Measurements from ENCODE around the gene PACSIN2.

The PACSIN2 gene

DNA sequence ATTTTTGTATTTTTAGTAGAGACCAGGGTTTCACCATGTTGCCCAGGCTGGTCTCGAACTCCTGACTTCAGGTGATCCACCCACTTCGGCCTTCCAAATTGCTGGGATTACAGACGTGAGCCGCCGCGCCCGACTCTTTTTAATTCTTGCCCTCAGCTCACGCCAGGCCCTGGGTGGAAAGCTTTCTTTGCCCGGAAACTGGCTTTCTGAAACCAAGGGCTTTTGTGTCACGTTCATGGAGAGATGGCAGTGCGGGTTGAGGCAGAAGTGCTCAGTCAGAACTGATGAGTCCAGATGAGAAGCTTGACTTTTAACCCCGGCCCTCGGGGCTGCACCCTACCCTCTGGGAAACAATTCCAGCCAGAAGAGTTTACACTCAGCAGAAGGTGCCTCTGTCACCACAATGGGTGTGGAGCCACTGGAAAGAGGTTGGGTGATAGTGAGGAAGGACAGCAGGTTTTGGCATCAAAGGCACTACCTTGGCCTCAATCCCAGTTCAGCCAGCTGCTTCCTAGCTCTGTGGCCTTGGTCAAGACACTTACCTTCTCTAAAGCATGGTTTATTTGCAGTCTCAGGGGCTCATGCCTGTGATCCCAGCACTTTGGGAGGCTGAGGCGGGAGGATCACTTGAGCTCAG, 157.0 kb downstream of the PACSIN2 start:
- no peak for DNase-seq (ENCODE audit: low read depth in 2 of 2)

DNA sequence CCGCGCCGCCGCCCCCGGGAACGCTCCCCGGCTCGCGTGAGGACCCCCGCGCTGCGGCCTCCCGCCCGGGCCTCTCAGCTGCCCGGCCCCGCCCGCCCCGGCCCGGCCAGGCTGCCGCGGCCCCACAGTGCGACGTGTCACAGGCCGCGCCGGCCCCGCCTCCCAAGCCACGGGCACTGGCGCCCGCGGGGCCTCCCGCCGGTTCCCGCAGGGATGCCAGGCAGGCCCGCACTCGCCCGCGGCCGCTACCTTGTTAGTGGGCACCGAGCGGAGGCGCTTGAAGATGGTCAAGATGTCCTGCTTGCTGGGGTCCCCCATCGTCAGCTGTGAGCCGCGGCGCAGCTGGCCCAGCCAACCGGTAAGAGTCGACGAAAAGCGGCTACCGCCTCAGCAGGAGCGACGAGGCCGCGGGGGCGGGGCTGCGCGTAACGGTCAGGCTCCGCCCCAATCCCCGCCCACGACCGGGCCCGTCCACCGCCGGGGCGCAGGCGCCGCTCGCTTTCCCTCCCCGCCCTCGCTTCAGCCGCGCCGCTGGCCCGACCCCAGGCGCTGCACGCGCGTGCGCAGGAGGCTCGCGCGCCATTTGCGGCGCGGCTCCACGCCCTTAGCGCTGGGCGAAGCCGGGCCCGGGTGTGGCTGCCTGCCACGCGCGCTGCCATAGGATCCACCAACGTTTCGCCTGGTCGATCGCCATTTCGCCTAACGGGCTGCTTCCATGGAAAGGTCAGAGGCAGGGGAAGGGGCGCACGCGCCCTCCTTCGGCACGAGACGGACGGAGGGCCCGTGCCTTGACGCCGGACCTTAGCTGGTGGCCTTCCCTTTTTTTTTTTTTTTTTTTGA, 157.9 kb downstream of the PACSIN2 start, which contains the start of gene ARFGAP3:
ARFGAP3 (minus strand) TSS at position 409 of the 840 bp plus-strand sequence; CDS start at position 318, 91 bp downstream.
- peak; percentile 92 to 93 for DNase-seq (ENCODE audit: low read depth in 2 of 2)

DNA sequence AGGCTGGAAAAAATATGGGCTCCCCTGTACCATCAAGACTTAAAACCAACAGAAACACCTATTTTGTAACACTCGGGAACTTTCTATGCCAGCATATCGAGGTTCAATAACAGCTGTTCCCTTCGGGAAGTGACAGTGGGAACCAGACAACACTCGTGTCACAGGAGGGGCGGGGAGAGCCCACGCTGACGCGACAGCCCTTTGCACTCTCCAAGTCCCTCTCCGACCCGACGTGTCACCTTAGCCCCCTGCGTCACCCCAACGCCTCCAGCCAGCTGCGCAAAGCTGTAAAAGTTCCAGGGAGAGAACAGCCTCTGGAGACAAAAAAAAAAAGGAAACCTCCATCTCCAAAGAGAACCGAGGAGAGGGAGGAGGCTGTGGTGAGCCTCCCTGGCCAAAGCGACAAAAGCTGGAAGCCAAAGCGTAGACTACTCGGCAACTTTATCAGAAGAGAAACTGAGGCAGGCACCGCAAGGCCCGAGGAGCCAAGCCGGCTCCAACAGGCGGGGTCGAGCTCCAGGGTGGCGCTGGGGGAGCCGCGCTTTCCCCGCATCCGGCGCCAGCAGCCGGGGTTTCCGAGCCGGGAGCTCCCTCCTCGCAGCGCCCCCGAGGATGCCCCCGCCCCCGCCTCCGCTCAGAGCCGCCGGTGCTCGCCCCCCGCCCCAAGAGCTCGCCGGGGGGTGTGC, 158.6 kb downstream of the PACSIN2 start:
- DNase-seq (ENCODE audit: low read depth in 2 of 2), result peak; percentile 27 to 28

DNA sequence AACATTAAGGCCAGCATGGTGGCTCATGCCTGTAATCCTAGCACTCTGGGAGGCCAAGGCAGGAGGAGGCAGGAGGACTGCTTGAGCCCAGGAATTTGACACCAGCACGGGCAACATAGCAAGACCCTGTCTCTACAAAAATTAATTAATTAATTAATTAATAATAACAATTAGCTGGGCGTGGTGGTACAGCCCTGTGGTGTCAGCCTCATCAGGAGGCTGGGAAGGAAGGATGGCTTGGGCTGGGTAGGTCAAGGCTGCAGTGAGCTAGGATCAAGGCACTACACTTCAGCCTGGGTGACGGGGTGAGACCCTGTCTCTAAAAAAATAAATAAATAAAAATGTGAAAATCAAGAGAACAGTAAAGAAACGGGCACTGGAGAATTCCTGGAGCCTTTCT, 159.2 kb downstream of the PACSIN2 start:
- no peak for DNase-seq (ENCODE audit: low read depth in 2 of 2)

DNA sequence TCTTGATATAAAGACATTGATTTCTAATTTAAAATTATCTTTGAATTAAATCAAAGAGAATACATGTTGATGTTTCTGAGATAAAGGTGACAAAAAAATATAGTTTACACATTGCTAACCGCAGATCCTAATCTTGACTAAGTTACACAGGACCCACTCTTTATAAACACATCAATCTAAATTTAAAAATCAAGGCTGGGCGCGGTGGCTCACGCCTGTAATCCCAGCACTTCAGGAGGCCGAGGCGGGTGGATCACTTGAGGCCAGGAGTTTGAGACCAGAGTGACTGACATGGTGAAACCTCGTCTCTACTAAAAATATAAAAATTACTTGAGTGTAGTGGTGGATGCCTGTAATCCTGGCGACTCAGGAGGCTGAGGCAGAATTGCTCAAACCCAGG, 159.7 kb downstream of the PACSIN2 start:
- DNase-seq (ENCODE audit: low read depth in 2 of 2), result no peak

DNA sequence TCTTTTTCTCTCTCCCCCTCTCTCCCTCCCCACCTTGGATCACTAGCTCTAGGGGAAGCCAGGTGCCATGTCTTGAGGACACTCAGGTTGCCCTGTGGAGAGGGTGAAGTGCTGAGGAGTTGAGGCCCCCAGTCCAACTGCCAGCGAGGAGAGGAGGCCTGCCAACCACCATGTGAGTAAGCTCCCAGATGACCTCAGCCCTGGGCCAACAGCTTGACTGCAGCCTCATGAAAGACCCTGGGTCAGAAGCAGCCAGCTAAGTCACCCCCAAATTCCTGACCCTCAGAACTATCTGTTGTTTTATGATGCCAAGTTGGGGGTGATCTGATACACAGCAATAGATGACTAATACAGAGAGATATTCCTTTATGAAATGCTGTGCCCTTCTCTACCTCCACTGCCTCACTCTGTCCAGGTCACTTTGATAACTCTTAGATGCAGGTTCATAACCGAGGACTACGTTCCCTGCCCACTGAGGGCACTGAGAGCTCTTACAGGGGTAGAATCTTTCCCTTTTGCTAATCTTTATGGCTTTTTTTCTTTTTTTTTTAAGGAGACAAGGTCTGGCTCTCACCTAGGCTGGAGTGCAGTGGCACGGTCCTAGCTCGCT, 165.9 kb downstream of the PACSIN2 start:
- no peak for DNase-seq (ENCODE audit: low read depth in 2 of 2)

DNA sequence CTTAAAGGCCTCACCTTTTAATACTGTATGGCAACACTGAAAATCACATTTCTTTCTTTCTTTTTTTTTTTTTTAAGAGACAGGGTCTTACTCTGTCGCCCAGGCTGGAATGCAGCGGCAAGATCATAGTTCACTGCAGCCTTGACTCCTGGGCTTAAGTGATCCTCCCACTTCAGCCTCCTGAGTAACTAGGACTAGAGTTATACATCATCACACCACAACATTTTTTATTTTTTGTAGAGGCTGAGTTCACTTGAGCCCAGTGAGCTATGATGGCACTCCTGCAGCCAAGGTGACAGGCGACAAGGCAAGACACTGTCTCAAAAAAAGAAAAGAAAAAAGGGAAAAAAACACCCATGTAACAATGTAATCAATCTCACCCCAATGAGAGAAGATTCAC, 167.8 kb downstream of the PACSIN2 start:
- no peak for DNase-seq (ENCODE audit: low read depth in 2 of 2)

DNA sequence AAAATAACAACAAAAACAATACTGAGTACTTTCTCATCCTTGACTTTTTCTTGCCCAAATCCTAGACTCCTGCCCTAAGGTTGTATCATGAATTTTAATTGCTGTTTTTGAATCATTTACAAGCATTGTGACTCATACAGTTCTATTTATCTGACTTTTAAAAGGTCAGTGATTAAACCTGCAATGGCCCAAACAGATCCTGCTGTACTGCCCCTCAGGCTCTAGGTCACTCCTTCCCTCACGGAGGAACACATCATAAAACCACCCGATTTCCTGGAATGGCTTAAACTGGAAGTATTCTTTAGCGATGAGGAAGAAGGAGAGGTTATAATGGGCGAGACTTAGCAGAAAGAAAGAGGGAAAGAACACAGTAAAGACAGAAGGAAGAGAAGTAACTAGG, 170.2 kb downstream of the PACSIN2 start:
- no peak for DNase-seq (ENCODE audit: low read depth in 2 of 2)

DNA sequence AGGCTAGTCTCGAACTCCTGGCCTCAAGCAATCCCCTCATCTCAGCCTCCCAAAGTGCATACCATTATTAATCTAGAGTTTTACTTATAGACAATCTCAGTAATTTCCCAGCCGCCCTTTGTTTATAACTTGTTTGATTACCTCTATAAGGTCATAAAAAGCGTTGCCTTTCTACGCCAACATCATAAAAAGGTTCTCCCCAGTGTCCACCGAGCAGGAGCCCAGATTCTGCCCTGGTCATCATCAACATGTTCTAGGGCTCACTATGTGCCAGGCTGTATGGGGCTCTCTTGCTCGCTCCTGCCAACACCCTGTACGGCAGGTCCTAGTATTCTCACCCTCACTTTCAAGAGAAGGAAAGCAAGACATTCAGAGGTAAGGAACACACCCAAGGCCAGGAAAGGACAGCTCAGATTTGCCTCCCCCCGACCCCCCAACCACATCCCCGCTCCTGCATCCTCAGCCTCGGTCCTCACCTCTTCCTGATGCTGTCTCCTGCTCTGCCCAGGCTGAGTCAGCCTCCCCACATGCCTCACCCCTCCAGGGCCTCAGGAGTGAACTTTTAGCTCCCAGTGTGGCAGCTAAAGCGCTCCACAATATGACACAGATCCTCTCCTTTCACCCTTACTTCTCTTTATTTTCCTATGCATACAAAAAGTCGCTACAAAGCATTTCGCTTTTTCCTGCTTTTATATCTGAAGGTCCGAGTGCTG, 172.1 kb downstream of the PACSIN2 start:
- no peak for DNase-seq (ENCODE audit: low read depth in 2 of 2)

DNA sequence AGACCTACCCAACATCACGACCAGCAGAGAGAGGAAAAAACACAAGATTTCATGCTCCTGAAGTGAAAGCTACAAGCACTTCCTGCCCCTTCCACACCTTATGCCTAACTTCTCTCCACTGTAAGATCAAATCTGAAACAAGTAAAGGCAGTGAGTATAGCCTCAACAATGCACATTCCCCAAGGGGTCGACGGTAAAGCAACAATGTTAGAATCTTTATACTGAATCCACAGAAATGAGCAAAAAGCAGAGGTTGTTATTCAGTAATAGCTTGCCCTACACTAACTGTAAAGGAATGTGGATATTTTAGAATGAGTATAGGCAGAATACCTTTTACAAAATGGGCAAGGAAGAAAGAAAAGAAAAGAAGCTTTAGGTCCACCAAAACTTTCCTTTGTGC, 173.5 kb downstream of the PACSIN2 start:
- no peak for DNase-seq (ENCODE audit: low read depth in 2 of 2)

DNA sequence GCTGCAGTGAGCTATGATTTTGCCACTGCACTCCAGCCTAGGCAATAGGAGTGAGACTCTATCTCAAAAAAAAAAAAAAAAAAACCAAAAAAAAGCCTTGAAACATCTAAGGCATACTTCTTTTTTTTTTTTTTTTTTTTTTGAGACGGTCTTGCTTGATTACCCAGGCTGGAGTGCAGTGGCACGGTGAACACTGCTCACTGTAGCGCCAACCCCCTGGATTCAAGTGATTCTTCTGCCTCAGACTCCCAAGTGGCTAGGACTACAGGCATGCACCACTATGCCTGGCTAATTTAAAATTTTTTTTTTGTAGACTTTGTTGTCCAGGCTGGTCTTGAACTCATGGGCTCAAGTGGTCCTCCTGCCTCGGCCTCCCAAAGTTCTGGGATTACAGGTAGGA, 177.4 kb downstream of the PACSIN2 start:
- DNase-seq (ENCODE audit: low read depth in 2 of 2), result no peak

DNA sequence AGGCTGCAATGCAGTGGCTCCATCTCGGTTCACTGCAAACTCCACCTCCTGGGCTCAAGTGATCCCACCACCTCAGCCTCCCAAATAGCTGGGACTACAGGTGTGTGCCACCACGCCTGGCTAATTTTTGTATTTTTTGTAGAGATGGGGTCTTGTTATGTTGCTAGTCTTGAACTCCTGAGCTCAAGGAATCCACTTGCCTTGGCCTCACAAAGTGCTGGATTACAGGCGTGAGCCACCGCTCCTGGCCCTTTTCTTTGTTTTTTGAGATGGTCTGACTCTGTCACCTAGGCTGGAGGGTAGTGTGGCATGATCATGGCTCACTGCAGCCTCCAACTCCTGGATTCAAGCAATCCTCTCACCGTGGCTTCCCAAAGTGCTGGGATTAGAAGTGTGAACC, 178.9 kb downstream of the PACSIN2 start:
- no peak for DNase-seq (ENCODE audit: low read depth in 2 of 2)

DNA sequence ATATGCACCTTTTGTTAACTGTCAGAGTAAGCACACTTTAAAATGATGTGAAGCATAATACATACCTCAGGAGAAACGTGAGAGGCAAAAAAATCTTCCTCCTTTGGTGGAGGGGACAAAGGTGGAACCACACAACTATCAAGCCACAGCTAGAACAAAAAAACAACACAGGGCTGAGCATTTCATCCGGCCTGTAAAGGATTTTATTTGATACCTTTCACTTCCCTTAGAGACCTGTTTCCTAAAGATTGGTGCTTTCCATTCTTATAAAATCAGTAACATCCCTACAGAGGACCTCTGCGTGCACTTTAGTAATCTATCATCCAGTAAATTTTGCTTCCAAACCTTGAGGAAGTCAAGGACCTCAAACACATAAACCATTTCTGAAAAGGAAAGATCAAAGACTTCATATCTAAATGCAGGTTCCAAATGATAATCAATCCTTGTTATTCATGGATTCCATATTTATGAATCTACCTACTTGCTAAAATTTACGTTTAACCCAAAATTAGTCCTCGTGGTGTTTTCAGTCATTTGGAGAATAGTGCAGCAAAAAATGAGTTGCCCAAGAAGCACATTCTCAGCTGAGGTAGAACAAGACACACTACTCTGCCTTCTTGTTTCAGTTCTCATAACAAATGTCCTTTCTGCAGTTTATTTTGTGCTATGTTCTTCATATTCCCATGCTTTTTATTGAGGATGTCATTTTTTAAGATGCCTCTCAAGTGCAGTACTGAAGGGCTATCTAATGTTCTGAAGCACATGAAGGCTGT, 180.6 kb downstream of the PACSIN2 start:
- no peak for DNase-seq (ENCODE audit: low read depth in 2 of 2)

DNA sequence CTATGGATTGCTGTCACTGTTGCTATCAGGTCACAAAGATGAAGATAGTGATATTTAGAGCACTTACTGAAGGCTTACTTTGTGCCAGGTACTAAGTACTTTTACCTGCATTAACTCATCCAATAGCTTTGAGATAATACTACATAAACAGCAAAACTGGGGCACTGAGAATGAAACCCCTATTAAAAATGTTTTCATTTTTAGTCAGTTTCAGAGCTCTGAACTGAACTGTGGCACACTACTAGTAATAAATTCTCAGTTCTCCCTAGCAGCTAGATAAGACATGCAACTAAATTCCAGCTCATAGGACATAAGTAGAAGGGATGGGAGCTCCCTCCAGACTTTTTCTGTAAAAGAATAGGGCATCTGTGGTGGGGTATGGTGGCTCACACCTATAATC, 181.8 kb downstream of the PACSIN2 start:
- no peak for DNase-seq (ENCODE audit: low read depth in 2 of 2)

DNA sequence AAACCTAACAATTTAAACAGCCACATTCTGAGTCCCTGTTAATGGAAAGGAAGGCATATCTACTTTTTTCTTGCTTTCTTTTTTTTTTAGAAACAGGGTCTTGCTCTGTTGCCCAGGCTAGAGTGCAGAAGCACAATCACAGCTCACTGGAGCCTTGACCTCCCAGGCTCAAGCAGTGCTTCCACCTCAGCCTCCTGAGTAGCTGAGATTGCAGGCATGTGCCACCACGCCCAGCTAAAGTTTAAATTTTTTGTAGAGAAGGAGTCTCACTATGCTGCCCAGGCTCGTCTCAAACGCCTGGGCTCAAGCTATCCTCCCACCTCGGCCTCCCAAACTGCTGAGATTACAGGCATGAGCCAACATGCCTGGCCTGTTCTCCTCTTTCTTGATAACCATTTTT, 183.2 kb downstream of the PACSIN2 start:
- DNase-seq (ENCODE audit: low read depth in 2 of 2), result no peak

DNA sequence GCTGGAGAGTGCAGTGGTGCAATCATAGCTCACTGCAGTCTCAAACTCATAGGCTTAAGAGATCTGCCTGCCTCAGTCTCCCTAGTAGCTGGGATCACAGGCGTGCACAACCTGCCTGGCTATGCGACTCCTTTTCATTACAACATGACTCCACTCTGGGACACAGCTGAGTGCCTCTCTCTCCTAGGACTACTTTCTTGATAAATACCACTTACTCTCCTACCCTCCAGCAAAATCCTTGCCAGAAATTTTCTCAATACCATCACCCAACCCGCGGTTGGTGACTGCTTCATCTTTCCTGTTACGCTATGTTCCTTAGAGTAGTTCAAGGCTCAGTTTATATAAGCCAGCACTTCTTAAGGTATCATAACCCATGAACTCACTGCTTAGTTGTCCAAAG, 184.8 kb downstream of the PACSIN2 start:
- no peak for DNase-seq (ENCODE audit: low read depth in 2 of 2)

DNA sequence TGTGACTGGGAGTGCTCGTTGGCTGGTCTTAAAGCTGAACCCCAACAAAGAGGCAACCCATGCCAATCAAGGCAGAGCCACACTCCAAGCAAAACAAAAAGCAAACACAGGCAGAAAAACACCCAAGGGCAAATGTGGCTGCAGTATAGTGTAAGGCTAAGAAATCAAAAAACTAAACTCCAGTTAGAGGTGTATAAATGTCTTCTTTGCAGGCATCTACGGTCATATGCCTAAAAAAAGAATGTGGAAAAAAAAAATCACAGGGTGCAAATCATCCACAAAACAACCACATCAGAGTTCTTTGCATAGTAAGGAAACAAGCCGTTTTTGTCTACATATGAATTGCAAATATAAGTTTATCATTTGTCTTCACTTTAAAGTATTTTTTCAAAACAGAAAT, 185.6 kb downstream of the PACSIN2 start:
- DNase-seq (ENCODE audit: low read depth in 2 of 2), result no peak

DNA sequence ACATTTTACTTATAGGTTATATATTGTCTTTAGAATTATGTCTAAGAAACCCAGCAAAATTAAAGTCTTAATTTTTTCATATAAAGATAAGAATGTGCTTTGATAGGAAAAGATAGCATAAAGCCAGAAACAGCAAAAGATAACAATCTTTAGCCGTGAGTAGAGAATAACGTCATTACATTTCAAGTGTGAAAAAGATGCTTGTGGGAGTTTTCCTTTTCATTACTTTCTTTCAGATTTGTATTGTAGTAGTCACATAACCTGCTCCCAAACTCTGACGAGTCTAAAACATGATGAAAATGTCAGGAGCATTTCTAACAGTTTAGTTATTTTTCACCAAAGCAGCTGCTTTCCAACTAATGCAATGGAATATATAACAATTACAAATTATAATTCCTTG, 189.2 kb downstream of the PACSIN2 start:
- DNase-seq (ENCODE audit: low read depth in 2 of 2), result no peak

DNA sequence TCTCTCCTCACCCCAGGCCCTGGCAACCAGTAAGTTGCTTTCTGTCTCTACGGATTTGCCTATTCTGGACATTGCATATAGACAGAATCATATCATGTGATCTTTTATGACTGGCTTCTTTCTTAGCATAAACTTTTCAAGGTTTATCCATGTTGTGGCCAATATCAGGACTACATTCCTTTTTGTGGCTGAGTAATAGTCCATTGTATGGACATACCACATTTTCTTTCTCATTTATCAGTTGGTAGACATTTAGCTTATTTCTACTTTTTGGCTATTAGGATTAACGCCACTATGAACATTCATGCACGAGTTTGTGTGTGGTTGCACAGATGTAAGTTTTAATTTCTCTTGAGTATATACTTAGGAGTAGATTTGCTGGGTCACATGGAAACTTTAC, 193.6 kb downstream of the PACSIN2 start:
- DNase-seq (ENCODE audit: low read depth in 2 of 2), result no peak

DNA sequence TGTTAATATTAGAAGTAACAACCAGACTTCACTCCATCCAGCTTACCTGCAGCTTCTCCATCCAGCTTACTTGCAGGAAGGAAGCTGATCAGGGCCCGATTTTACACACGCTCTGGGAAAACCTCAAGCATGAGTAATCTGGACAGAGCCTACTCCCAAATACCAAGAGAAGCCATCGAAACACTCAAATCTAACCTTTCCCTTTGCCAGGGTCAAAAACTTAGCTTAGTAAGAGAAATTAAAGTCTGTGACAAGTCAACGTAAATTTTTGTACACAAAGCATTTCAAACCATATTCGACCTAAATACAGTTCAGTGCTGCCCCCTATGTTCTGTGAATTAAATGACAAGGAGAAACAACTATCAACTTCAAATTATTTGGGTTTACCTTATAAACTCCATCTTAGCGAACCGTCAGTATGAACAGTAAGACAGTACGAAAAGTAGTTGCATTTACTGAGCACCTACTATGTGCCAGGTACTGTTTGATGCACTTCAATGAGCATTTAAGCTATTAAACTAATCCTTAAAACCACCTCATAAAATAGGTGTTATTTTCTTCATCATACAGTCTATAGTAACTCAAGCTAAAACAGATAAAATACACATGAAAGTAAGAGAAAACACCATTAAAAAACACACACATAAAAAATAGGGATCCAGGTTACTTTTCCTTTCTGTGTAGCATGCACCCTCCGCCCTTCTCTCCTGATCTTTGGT, 194.7 kb downstream of the PACSIN2 start:
- no peak for DNase-seq (ENCODE audit: low read depth in 2 of 2)
